GM21529 (cell line): ENCODE measurements around the gene EEIG2.
"Not testable (repeated sequence)": the region's sequence is repeated elsewhere in the genome, so short reads cannot be mapped to it uniquely, and the experiment has no call there.

Experiments used
- ATAC-seq: cut with Tn5 transposase; IDR thresholded peaks from one replicate; pipeline ENCODE4 v1.9.1; 2021; ENCODE audit not compliant: unreplicated experiment

EEIG2 gene

GRCh38 chr1:108541861-108542260, 18.0 kb upstream of the EEIG2 start:
- ATAC-seq, result no peak

GRCh38 chr1:108547493-108547892, 12.4 kb upstream of the EEIG2 start:
- ATAC-seq, result not testable (repeated sequence)

- ATAC-seq, result peak; percentile 94
These were observed 8.6 kb upstream of the EEIG2 start for GRCh38 chr1:108551137-108551862.

GRCh38 chr1:108553905-108554304, 6.0 kb upstream of the EEIG2 start:
- ATAC-seq, result no peak

- no peak for ATAC-seq
These were observed 5.0 kb upstream of the EEIG2 start for GRCh38 chr1:108554682-108555427.

GRCh38 chr1:108556066-108556465, 3.8 kb upstream of the EEIG2 start:
- no peak for ATAC-seq

- ATAC-seq, result no peak
These were observed 3.4 kb upstream of the EEIG2 start for GRCh38 chr1:108556499-108556898.

GRCh38 chr1:108557296-108557695, 2.6 kb upstream of the EEIG2 start:
- ATAC-seq, result peak; percentile 30

- peak; percentile 27 for ATAC-seq
These were observed 431 bp downstream of the EEIG2 start for GRCh38 chr1:108560189-108560873.

- ATAC-seq, result peak; percentile 40
These were observed 1.1 kb downstream of the EEIG2 start for GRCh38 chr1:108560874-108561459.

- peak; percentile 44 for ATAC-seq
These were observed 1.9 kb downstream of the EEIG2 start for GRCh38 chr1:108561689-108562326.

- ATAC-seq, result no peak
These were observed 3.9 kb downstream of the EEIG2 start for GRCh38 chr1:108563808-108564207.

- ATAC-seq, result no peak
These were observed 5.2 kb downstream of the EEIG2 start for GRCh38 chr1:108565081-108565480.

- no peak for ATAC-seq
These were observed 5.6 kb downstream of the EEIG2 start for GRCh38 chr1:108565512-108565911.

- ATAC-seq, result no peak
These were observed 8.7 kb downstream of the EEIG2 start for GRCh38 chr1:108568589-108568988.

- ATAC-seq, result no peak
These were observed 9.3 kb downstream of the EEIG2 start for GRCh38 chr1:108569097-108569728.

- ATAC-seq, result peak; percentile 100
These were observed 10.2 kb downstream of the EEIG2 start for GRCh38 chr1:108570128-108570527.

GRCh38 chr1:108570998-108571401, 11.1 kb downstream of the EEIG2 start:
- no peak for ATAC-seq

- ATAC-seq, result no peak
These were observed 12.3 kb downstream of the EEIG2 start for GRCh38 chr1:108572182-108572581.

GRCh38 chr1:108573183-108573582, 13.3 kb downstream of the EEIG2 start:
- no peak for ATAC-seq
